Ascending aorta (tissue), 2 donors: ENCODE measurements around the gene TTC3. TPM values are rescaled to one million over a fixed set of nuclear protein-coding genes. Genes with fewer than 3 reads are reported as not detected.

Experiments
- DNase-seq, 2 donors: peaks; one replicate each; pipeline ENCODE4 v3.0.0-alpha.2; 2019; ENCODE audit warnings: low spot score in 2 of 2
- H3K27ac ChIP-seq, 2 donors: fragments of 200-600 bp; sonication (generic); one replicate each; pipeline ENCODE4 v1.5.1; 2016 to 2017; ENCODE audit warnings: mild to moderate bottlenecking in 1 of 2
- H3K27me3 ChIP-seq: fragments of 200-600 bp; sonication (generic); one replicate; pipeline ENCODE4 v1.5.1; 2017
- H3K36me3 ChIP-seq, 2 donors: fragments of 200-600 bp; sonication (generic); one replicate each; pipeline ENCODE4 v1.5.1; 2016
- H3K4me1 ChIP-seq, 2 donors: fragments of 200-600 bp; sonication (generic); one replicate each; pipeline ENCODE4 v1.5.1; 2016 to 2017; ENCODE audit warnings: mild to moderate bottlenecking in 1 of 2
- H3K4me3 ChIP-seq, 2 donors: fragments of 200-600 bp; sonication (generic); one replicate each; pipeline ENCODE4 v1.5.1; 2016 to 2017; ENCODE audit warnings: mild to moderate bottlenecking in 1 of 2
- H3K9me3 ChIP-seq, 2 donors: fragments of 200-600 bp; sonication (generic); one replicate each; pipeline ENCODE4 v1.5.1; 2016
- intact Hi-C: fragments of 100-400 bp; cut with DNase I; formaldehyde crosslinking; loops from one replicate; pipeline ENCODE4 v1.15.1; 2023
- total RNA-seq: library from RNA; depleted of rRNA; stranded (reverse); fragments of >200 nt; gene quantifications from one replicate; pipeline ENCODE4 v1.1.0, GENCODE V29; 2016
- TF ChIP-seq, protein P1 (sequence below), 3 experiments: fragments of 200-600 bp in 2 of 3; fragments of 450-650 bp in 1 of 3; sonication (generic) in 2 of 3; IDR thresholded peaks; one replicate each; pipeline ENCODE4 v1.5.1; 2016 to 2019; ENCODE audit warnings: antibody characterized with exemption in 3 of 3, mild to moderate bottlenecking in 1 of 3, moderate library complexity in 1 of 3

TTC3 gene
- total RNA-seq, 1 donor from 2014 or later = 70.7 TPM

- peaks cover 62 to 78% of the 10 kb centered on the region in 2 donors for H3K36me3 ChIP-seq
- DNase-seq = no peak
Measured at GRCh38 chr21:37233551-37234146, 160.6 kb downstream of the TTC3 start.

DNA sequence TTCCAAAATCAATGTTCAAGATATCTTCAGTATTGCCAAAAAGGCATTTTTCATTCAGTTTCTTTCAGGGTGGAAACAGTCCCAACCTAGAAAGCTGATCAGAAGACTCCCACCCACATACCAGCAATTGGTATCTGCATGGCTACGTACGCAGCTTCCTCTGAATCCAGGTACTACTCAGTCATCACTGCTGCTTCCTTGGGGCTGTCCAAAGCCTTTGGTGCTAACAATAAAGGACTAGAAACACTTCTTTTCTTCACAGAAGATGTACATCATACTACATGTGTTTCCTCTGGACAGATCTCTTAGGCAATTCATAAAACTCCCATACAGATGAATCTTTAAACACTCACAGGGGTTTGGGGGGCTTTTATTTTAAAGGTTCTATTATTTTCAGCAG lies 164.3 kb downstream of the TTC3 start:
- TF ChIP-seq, protein P1, sequence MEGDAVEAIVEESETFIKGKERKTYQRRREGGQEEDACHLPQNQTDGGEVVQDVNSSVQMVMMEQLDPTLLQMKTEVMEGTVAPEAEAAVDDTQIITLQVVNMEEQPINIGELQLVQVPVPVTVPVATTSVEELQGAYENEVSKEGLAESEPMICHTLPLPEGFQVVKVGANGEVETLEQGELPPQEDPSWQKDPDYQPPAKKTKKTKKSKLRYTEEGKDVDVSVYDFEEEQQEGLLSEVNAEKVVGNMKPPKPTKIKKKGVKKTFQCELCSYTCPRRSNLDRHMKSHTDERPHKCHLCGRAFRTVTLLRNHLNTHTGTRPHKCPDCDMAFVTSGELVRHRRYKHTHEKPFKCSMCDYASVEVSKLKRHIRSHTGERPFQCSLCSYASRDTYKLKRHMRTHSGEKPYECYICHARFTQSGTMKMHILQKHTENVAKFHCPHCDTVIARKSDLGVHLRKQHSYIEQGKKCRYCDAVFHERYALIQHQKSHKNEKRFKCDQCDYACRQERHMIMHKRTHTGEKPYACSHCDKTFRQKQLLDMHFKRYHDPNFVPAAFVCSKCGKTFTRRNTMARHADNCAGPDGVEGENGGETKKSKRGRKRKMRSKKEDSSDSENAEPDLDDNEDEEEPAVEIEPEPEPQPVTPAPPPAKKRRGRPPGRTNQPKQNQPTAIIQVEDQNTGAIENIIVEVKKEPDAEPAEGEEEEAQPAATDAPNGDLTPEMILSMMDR (IDR thresholded peaks at IDR 0.05) = no peak
- intact Hi-C loops = no loop called here
- H3K4me3 ChIP-seq = no peak overlapping the region
- peaks cover 43 to 59% of the 10 kb centered on the region in 2 donors for H3K36me3 ChIP-seq
- no peaks in the 10 kb centered on the region for H3K9me3 ChIP-seq
- H3K4me1 ChIP-seq = no peaks in the 10 kb centered on the region
- DNase-seq = no peak
- H3K27ac ChIP-seq = no peak overlapping the region
- H3K27me3 ChIP-seq = no peaks in the 10 kb centered on the region

More at GRCh38 chr21:37233551-37234146, 160.6 kb downstream of the TTC3 start:
- Histone ChIP-seq H3K9me3 (no peaks in the 10 kb centered on the region), H3K27ac (no peak overlapping the region), H3K4me3 (no peak overlapping the region), H3K27me3 (no peaks in the 10 kb centered on the region), H3K4me1 (no peaks in the 10 kb centered on the region)
- TF ChIP-seq, protein P1 (IDR thresholded peaks at IDR 0.05) = no peak
- intact Hi-C loops = no loop called here

DNA sequence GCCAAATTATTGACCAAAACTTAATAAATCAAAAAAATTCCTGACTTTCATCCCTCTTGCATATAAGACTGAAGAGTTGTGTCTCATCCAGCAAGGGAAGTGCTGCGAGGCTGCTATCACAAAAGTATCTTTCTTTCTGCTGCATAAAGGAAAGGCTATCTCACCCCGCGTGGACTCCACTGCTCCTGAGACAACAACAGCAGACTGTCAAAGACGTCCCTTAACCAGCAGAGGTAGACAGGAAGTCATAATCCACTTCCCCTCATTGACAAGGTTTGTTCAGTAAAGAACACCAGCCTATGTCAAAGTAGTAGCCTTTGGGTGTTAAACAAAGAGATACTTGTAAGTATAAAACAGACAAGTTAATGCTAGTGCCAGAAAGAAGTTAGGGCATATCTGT lies 164.7 kb downstream of the TTC3 start:
- no peak overlapping the region for H3K27ac ChIP-seq
- no peaks in the 10 kb centered on the region for H3K27me3 ChIP-seq
- no peaks in the 10 kb centered on the region for H3K9me3 ChIP-seq
- TF ChIP-seq, protein P1 (IDR thresholded peaks at IDR 0.05) = no peak
- peaks cover 38 to 55% of the 10 kb centered on the region in 2 donors for H3K36me3 ChIP-seq
- H3K4me1 ChIP-seq = no peaks in the 10 kb centered on the region
- intact Hi-C loops = no loop called here
- H3K4me3 ChIP-seq = no peak overlapping the region
- no peak for DNase-seq

DNA sequence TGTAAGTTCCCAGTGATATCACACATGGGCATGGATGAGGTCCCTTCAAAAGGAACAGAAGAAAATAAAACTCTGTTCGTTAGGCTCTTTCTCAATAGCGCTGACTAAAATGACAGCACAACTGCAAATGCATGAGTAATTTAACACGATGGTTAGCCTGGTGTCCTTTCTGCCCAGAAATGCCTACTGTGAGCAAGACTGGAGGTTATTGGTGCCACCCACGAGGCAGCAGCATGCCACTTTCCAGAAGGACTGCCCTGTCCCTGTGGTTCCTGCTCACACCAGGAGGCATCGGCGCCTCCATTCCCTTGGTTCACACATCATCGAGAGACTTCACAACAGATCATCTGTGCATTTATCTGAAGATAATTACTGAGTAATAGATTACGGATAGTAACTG lies 167.9 kb downstream of the TTC3 start:
- no peak overlapping the region for H3K27ac ChIP-seq
- intact Hi-C loops = no loop called here
- no peaks in the 10 kb centered on the region for H3K4me1 ChIP-seq
- H3K4me3 ChIP-seq = no peak overlapping the region
- DNase-seq = no peak
- H3K27me3 ChIP-seq = no peaks in the 10 kb centered on the region
- no peaks in the 10 kb centered on the region for H3K9me3 ChIP-seq
- peaks cover 27 to 42% of the 10 kb centered on the region in 2 donors for H3K36me3 ChIP-seq
- TF ChIP-seq, protein P1 (IDR thresholded peaks at IDR 0.05) = no peak

DNA sequence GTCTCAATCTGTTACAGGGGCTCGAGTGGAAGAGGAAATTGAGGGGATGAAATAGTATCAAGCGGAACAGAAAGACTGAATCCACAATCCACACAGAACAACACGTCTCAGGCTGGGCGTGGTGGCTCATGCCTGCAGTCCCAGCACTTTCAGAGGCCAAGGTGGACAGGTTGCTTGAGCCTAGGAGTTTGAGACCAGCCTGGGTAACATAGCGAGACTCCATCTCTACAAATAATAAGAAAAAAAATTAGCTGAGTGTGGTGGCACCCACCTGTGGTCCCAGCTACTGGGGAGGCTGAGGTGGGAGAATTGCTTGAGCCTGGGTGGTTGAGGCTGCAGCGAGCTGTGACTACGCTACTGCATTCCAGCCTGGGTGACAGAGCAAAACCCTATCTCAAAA lies 168.4 kb downstream of the TTC3 start:
- no peaks in the 10 kb centered on the region for H3K27me3 ChIP-seq
- intact Hi-C loops = no loop called here
- no peak for DNase-seq
- no peak overlapping the region for H3K27ac ChIP-seq
- no peaks in the 10 kb centered on the region for H3K4me1 ChIP-seq
- no peaks in the 10 kb centered on the region for H3K9me3 ChIP-seq
- H3K36me3 ChIP-seq = peaks cover 27 to 40% of the 10 kb centered on the region in 2 donors
- TF ChIP-seq, protein P1 (IDR thresholded peaks at IDR 0.05) = no peak
- no peak overlapping the region for H3K4me3 ChIP-seq

DNA sequence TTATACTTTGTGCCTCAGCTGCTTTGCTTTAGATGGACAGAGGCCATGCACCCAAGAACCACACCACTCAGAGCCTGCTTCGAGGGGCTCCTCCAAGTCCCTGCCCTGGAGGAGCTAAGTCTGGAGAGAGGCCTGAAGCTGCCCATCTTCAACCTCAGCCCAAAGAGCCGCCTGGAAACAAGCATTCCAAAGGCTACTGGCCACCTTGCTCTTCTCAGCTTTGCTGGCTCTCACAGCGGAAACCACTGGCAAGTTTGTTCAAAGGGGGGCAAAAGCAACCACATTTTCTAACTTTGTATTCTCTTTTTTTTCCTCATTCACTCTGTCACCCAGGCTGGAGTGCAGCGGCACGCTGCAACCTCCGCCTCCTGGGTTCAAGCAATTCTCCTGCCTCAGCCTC lies 170.9 kb downstream of the TTC3 start:
- H3K4me3 ChIP-seq = no peak overlapping the region
- no peak overlapping the region for H3K27ac ChIP-seq
- peaks cover 10 to 21% of the 10 kb centered on the region in 2 donors for H3K36me3 ChIP-seq
- peaks cover 0 to 2% of the 10 kb centered on the region in 2 donors for H3K4me1 ChIP-seq
- intact Hi-C loops = no loop called here
- no peaks in the 10 kb centered on the region for H3K27me3 ChIP-seq
- DNase-seq = no peak
- TF ChIP-seq, protein P1 (IDR thresholded peaks at IDR 0.05) = no peak
- H3K9me3 ChIP-seq = no peaks in the 10 kb centered on the region
